Measurements from ENCODE around the gene SIGLEC8. TPM values are rescaled to one million over a fixed set of nuclear protein-coding genes. Genes with fewer than 3 reads are reported as not detected.

The SIGLEC8 gene
- total RNA-seq, 2 experiments from 2014 or later: not detected

DNA sequence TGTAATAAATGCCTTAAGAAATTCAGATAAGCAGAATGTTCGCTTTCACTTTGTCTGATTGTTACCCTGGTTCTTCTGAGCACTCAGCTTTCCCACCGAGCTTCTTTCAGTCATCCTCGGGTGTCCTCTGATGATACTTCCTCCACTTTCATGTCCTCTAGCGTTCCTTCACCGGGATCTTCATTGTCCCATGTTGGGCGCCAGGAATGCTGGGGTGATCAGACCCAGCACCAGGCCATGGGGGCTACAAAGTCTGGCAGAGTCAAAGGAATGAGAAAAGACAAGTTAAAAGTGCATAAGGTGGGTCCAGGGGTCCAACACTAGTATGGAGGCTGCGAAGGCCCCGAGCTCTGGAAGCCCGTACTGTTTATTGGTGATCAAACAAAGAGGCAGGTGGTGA lies 56.1 kb downstream of the SIGLEC8 start:
- ATAC-seq (ENCODE audit: poor library complexity) (no peak), DNase-seq (no peak)
- no peaks in the 10 kb centered on the region for H3K36me3 ChIP-seq (ENCODE audit: insufficient read depth, low read length)
- Mint-ChIP-seq H3K4me3 (no peak overlapping the region), H3K27me3 (peaks cover 6% of the 10 kb centered on the region), H3K4me1 (ENCODE audit: low read depth) (no peaks in the 10 kb centered on the region), H3K27ac (no peak overlapping the region), H3K36me3 (ENCODE audit: low read depth) (no peaks in the 10 kb centered on the region), H3K9me3 (no peaks in the 10 kb centered on the region)
- CTCF ChIA-PET: no interaction called here
- no peak overlapping the region for H3K27ac ChIP-seq (ENCODE audit: low read depth in 1 of 2, low read length in 2 of 2)
- H3K27me3 ChIP-seq (ENCODE audit: control insufficient read depth in 1 of 2, insufficient read depth in 2 of 2, low read length in 2 of 2): no peaks in the 10 kb centered on the region
- H3K9me3 ChIP-seq (ENCODE audit: control insufficient read depth in 1 of 2, insufficient read depth in 1 of 2, low read length in 2 of 2): peaks cover 15 to 26% of the 10 kb centered on the region in 2 experiments
- intact Hi-C loops (cut with DNase I, micrococcal nuclease): no loop called here
- H3K4me1 ChIP-seq (ENCODE audit: insufficient read depth, low read length): no peaks in the 10 kb centered on the region
- POLR2A ChIA-PET: no interaction called here
- TF ChIP-seq, protein P1, sequence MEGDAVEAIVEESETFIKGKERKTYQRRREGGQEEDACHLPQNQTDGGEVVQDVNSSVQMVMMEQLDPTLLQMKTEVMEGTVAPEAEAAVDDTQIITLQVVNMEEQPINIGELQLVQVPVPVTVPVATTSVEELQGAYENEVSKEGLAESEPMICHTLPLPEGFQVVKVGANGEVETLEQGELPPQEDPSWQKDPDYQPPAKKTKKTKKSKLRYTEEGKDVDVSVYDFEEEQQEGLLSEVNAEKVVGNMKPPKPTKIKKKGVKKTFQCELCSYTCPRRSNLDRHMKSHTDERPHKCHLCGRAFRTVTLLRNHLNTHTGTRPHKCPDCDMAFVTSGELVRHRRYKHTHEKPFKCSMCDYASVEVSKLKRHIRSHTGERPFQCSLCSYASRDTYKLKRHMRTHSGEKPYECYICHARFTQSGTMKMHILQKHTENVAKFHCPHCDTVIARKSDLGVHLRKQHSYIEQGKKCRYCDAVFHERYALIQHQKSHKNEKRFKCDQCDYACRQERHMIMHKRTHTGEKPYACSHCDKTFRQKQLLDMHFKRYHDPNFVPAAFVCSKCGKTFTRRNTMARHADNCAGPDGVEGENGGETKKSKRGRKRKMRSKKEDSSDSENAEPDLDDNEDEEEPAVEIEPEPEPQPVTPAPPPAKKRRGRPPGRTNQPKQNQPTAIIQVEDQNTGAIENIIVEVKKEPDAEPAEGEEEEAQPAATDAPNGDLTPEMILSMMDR (IDR thresholded peaks at IDR 0.05): no peak
- H3K4me3 ChIP-seq (ENCODE audit: low read length): no peak overlapping the region

Other genes with a start within 250 kb of the SIGLEC8 start
- gene CD33, start 233.4 kb downstream of the SIGLEC8 start, total RNA-seq: 1 to 10 TPM in 1 of 2 experiments, under 1 TPM in 1; 0.60 to 1.7 TPM
- not detected for gene SIGLECL1, start 207.4 kb downstream of the SIGLEC8 start, total RNA-seq
- not detected for gene IGLON5, start 146.8 kb downstream of the SIGLEC8 start, total RNA-seq
- gene VSIG10L, start 116.3 kb downstream of the SIGLEC8 start, total RNA-seq: under 1 TPM; 0.11 to 0.14 TPM
- 10 to 100 TPM; 29.7 to 30.1 TPM for gene ETFB, start 92.1 kb downstream of the SIGLEC8 start, total RNA-seq
- under 1 TPM; 0.60 to 0.84 TPM for gene CLDND2, start 89.5 kb downstream of the SIGLEC8 start, total RNA-seq
- 1 to 10 TPM; 6.2 to 7.2 TPM for gene NKG7, start 85.8 kb downstream of the SIGLEC8 start, total RNA-seq
- gene LIM2, start 70.5 kb downstream of the SIGLEC8 start, total RNA-seq: not detected
- gene C19orf84, start 67.9 kb downstream of the SIGLEC8 start, total RNA-seq: not detected
- under 1 TPM; 0.39 to 0.58 TPM for gene SIGLEC10, start 40.8 kb downstream of the SIGLEC8 start, total RNA-seq
- not detected for gene CEACAM18, start 20.1 kb upstream of the SIGLEC8 start, total RNA-seq
- gene SIGLEC12, start 43.3 kb upstream of the SIGLEC8 start, total RNA-seq: not detected
- gene SIGLEC6, start 73.2 kb upstream of the SIGLEC8 start, total RNA-seq: under 1 TPM; 0.14 to 0.36 TPM
- 1 to 10 TPM; 1.1 to 1.9 TPM for gene ZNF175, start 112.8 kb upstream of the SIGLEC8 start, total RNA-seq
- not detected for gene SIGLEC5, start 171.9 kb upstream of the SIGLEC8 start, total RNA-seq
- 1 to 10 TPM in 1 of 2 experiments, under 1 TPM in 1; 0.87 to 1.3 TPM for gene SIGLEC14, start 188.4 kb upstream of the SIGLEC8 start, total RNA-seq
- 1 to 10 TPM; 2.8 to 3.6 TPM for gene SPACA6, start 234.9 kb upstream of the SIGLEC8 start, total RNA-seq